Measurements from ENCODE around the gene SH3YL1. TPM values are rescaled to one million over a fixed set of nuclear protein-coding genes. Genes with fewer than 3 reads are reported as not detected.
A peak's percentile ranks its signal among the peaks of the same experiment; 100 is the strongest.

SH3YL1 gene
- total and polyA plus RNA-seq, 5 donors from 2014 or later: 27.8 to 52.5 (median 40.6) TPM

DNA sequence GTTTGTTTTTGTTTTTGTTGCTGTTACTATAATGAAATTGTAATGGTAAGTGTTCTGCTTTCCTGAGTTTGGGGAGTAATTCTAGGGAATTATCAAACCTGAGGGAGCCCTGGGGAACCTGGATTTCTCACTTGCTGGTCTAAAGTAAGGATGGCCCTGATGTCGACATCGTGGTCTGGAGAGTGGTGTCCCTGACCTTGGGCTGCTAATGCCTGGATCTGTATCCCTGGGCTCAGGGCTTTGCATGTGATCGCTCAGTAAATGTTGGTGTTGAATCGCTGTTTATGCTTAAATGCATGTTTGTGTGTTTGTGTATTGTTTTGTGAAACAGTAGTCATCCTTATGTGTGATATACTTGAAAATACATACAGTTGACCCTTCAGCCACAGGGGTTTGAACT is 7.0 kb upstream of the SH3YL1 start:
- Mint-ChIP-seq H3K27me3 (no peaks in the 10 kb centered on the region), H3K9me3 (no peaks in the 10 kb centered on the region), H3K36me3 (peaks cover 28% of the 10 kb centered on the region), H3K4me1 (peaks cover 22 to 67% (median 50%) of the 10 kb centered on the region in 4 donors), H3K4me3 (peak overlapping the region in 1 of 4 donors; percentile 59), H3K27ac (peak overlapping the region in 1 of 3 donors; percentile 75)
- no peak for ATAC-seq (ENCODE audit: low read depth in 2 of 2)
- peaks cover 14% of the 10 kb centered on the region for H3K4me1 ChIP-seq (ENCODE audit: control insufficient read depth, insufficient read depth, low read length, poor library complexity, severe bottlenecking)
- no peak overlapping the region for H3K27ac ChIP-seq (ENCODE audit: insufficient read depth, low read length, poor library complexity, severe bottlenecking)
- H3K4me3 ChIP-seq (ENCODE audit: low read depth, low read length): no peak overlapping the region
- no peaks in the 10 kb centered on the region for H3K9me3 ChIP-seq (ENCODE audit: control insufficient read depth in 2 of 2, low read length in 2 of 2)
- no peaks in the 10 kb centered on the region for H3K27me3 ChIP-seq (ENCODE audit: control insufficient read depth, insufficient read depth, low read length)
- peaks cover 49% of the 10 kb centered on the region for H3K36me3 ChIP-seq (ENCODE audit: control insufficient read depth, insufficient read depth, low read length)
- no peak for DNase-seq

GRCh38 chr2:269356-270030 is 5.7 kb upstream of the SH3YL1 start:
- no peak overlapping the region for H3K27ac ChIP-seq (ENCODE audit: insufficient read depth, low read length, poor library complexity, severe bottlenecking)
- Mint-ChIP-seq H3K27me3 (no peaks in the 10 kb centered on the region), H3K36me3 (peaks cover 22% of the 10 kb centered on the region), H3K4me3 (peak overlapping the region in 2 of 4 donors; percentile 7 to 59), H3K9me3 (peaks cover 0 to 2% (median 0%) of the 10 kb centered on the region in 7 donors), H3K4me1 (peaks cover 22 to 78% (median 48%) of the 10 kb centered on the region in 4 donors), H3K27ac (peak overlapping the region in 2 of 3 donors; percentile 13 to 18)
- no peaks in the 10 kb centered on the region for H3K27me3 ChIP-seq (ENCODE audit: control insufficient read depth, insufficient read depth, low read length)
- H3K4me3 ChIP-seq (ENCODE audit: low read depth, low read length): no peak overlapping the region
- peaks cover 39% of the 10 kb centered on the region for H3K36me3 ChIP-seq (ENCODE audit: control insufficient read depth, insufficient read depth, low read length)
- H3K4me1 ChIP-seq (ENCODE audit: control insufficient read depth, insufficient read depth, low read length, poor library complexity, severe bottlenecking): peaks cover 25% of the 10 kb centered on the region
- DNase-seq: no peak
- no peaks in the 10 kb centered on the region for H3K9me3 ChIP-seq (ENCODE audit: control insufficient read depth in 2 of 2, low read length in 2 of 2)
- ATAC-seq (ENCODE audit: low read depth in 2 of 2): no peak

GRCh38 chr2:268323-268722 is 4.5 kb upstream of the SH3YL1 start:
- peak overlapping the region in 2 of 4 donors; percentile 12 to 16 for H3K4me3 Mint-ChIP-seq
- peaks cover 35% of the 10 kb centered on the region for H3K4me1 ChIP-seq (ENCODE audit: control insufficient read depth, insufficient read depth, low read length, poor library complexity, severe bottlenecking)
- H3K9me3 ChIP-seq (ENCODE audit: control insufficient read depth in 2 of 2, low read length in 2 of 2): no peaks in the 10 kb centered on the region
- DNase-seq (no peak), ATAC-seq (ENCODE audit: low read depth in 2 of 2) (no peak)
- H3K4me3 ChIP-seq (ENCODE audit: low read depth, low read length): no peak overlapping the region
- peaks cover 17% of the 10 kb centered on the region for H3K36me3 Mint-ChIP-seq
- peak overlapping the region in 1 of 3 donors; percentile 41 for H3K27ac Mint-ChIP-seq
- H3K27me3 ChIP-seq (ENCODE audit: control insufficient read depth, insufficient read depth, low read length): no peaks in the 10 kb centered on the region
- H3K27me3 Mint-ChIP-seq: no peaks in the 10 kb centered on the region
- H3K36me3 ChIP-seq (ENCODE audit: control insufficient read depth, insufficient read depth, low read length): peaks cover 28% of the 10 kb centered on the region
- no peak overlapping the region for H3K27ac ChIP-seq (ENCODE audit: insufficient read depth, low read length, poor library complexity, severe bottlenecking)
- peaks cover 22 to 74% (median 48%) of the 10 kb centered on the region in 4 donors for H3K4me1 Mint-ChIP-seq
- peaks cover 0 to 2% (median 0%) of the 10 kb centered on the region in 7 donors for H3K9me3 Mint-ChIP-seq

DNA sequence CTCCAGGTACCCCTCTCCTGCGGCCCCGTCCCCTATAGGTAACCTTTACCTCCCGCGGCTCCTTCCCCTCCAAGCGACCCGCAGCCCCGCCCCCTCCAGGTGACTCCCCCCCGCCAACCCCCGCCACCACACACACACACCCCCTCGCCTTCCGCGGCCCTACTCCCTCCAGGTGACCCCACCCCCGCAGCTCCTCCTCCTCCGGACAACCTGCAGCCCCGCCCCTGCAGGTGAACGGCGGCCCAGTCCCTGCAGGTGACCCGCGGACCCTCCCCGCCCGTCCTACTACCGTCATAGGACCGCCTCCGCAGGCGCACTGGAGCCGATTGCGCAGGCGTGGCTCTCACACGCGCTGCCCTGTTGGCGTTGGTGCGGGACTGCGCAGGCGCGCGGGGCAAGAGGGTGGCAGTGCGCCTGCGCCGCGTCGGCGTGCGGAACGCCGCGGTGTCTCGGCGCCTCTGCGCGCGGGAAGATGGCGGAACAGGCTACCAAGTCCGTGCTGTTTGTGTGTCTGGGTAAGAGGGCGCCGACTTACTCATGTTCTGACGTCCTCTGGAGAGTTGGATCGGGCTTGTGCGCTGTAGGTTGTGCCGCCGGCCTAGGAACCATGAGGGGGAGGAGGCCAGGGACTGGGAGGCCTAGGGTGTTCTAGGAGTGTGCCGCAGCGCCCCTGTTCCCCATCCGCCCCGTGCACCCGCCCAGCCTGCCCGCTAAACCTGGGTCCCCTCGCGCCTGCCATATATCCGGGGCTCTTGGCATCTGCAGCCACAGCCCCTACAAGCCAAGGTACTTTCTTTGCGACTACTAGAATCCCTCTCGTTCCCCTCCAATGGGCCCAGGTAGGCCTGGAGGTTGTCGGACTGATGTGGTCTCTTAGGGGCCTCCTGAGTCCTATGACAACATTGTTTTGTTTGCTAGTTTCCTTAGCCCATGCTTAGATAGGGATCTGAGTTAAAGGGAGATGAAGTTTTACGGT is 949 bp upstream of the SH3YL1 start, which contains the start of gene ACP1:
Gene ACP1 (plus strand): TSS at position 455 of the 976 bp plus-strand sequence. CDS start 18 bp downstream, at position 473.
- Histone ChIP-seq H3K4me3 (ENCODE audit: low read depth, low read length) (peak within 1 kb of the TSS; percentile 91), H3K27ac (ENCODE audit: insufficient read depth, low read length, poor library complexity, severe bottlenecking) (peak within 1 kb of the TSS; percentile 89), H3K36me3 (ENCODE audit: control insufficient read depth, insufficient read depth, low read length) (no peaks in the 10 kb centered on the region), H3K9me3 (ENCODE audit: control insufficient read depth in 2 of 2, low read length in 2 of 2) (no peaks in the 10 kb centered on the region), H3K4me1 (ENCODE audit: control insufficient read depth, insufficient read depth, low read length, poor library complexity, severe bottlenecking) (peaks cover 39% of the 10 kb centered on the region), H3K27me3 (ENCODE audit: control insufficient read depth, insufficient read depth, low read length) (no peaks in the 10 kb centered on the region)
- ATAC-seq (ENCODE audit: low read depth in 2 of 2): peak; percentile 80 to 82
- Mint-ChIP-seq H3K27ac (peak within 1 kb of the TSS; percentile 93 to 98 (median 95)), H3K36me3 (peaks cover 7% of the 10 kb centered on the region), H3K9me3 (peaks cover 0 to 3% (median 0%) of the 10 kb centered on the region in 7 donors), H3K4me1 (peaks cover 22 to 69% (median 31%) of the 10 kb centered on the region in 4 donors), H3K4me3 (peak within 1 kb of the TSS; percentile 92 to 98 (median 94)), H3K27me3 (peaks cover 4% of the 10 kb centered on the region)
- DNase-seq: peak; percentile 94 to 97 (median 96)

- Mint-ChIP-seq H3K27ac (peak overlapping the region; percentile 71 to 89 (median 88)), H3K4me3 (peak overlapping the region; percentile 92 to 95 (median 92)), H3K4me1 (peaks cover 11 to 56% (median 20%) of the 10 kb centered on the region in 4 donors), H3K36me3 (peaks cover 7% of the 10 kb centered on the region), H3K9me3 (peaks cover 0 to 7% (median 2%) of the 10 kb centered on the region in 7 donors), H3K27me3 (peaks cover 4% of the 10 kb centered on the region)
- H3K36me3 ChIP-seq (ENCODE audit: control insufficient read depth, insufficient read depth, low read length): no peaks in the 10 kb centered on the region
- H3K27ac ChIP-seq (ENCODE audit: insufficient read depth, low read length, poor library complexity, severe bottlenecking): peak overlapping the region; percentile 89
- H3K4me1 ChIP-seq (ENCODE audit: control insufficient read depth, insufficient read depth, low read length, poor library complexity, severe bottlenecking): peaks cover 35% of the 10 kb centered on the region
- no peak for ATAC-seq (ENCODE audit: low read depth in 2 of 2)
- H3K4me3 ChIP-seq (ENCODE audit: low read depth, low read length): peak overlapping the region; percentile 69
- H3K27me3 ChIP-seq (ENCODE audit: control insufficient read depth, insufficient read depth, low read length): no peaks in the 10 kb centered on the region
- no peak for DNase-seq
- no peaks in the 10 kb centered on the region for H3K9me3 ChIP-seq (ENCODE audit: control insufficient read depth in 2 of 2, low read length in 2 of 2)
These were observed 652 bp downstream of the SH3YL1 start for GRCh38 chr2:263022-263738.

GRCh38 chr2:262117-262516 is 1.7 kb downstream of the SH3YL1 start:
- peak overlapping the region in 2 of 3 donors; percentile 27 to 89 for H3K27ac Mint-ChIP-seq

More at GRCh38 chr2:262117-262516, 1.7 kb downstream of the SH3YL1 start:
- H3K4me1 ChIP-seq (ENCODE audit: control insufficient read depth, insufficient read depth, low read length, poor library complexity, severe bottlenecking): peaks cover 27% of the 10 kb centered on the region
- peaks cover 4% of the 10 kb centered on the region for H3K27me3 Mint-ChIP-seq
- H3K9me3 Mint-ChIP-seq: peaks cover 0 to 9% (median 2%) of the 10 kb centered on the region in 7 donors
- peaks cover 3 to 5% of the 10 kb centered on the region in 2 experiments for H3K9me3 ChIP-seq (ENCODE audit: control insufficient read depth in 2 of 2, low read length in 2 of 2)
- no peaks in the 10 kb centered on the region for H3K27me3 ChIP-seq (ENCODE audit: control insufficient read depth, insufficient read depth, low read length)
- no peaks in the 10 kb centered on the region for H3K36me3 ChIP-seq (ENCODE audit: control insufficient read depth, insufficient read depth, low read length)
- ATAC-seq (ENCODE audit: low read depth in 2 of 2) (no peak), DNase-seq (no peak)
- peak overlapping the region; percentile 76 to 93 (median 86) for H3K4me3 Mint-ChIP-seq
- H3K4me1 Mint-ChIP-seq: peaks cover 4 to 46% (median 15%) of the 10 kb centered on the region in 4 donors
- H3K4me3 ChIP-seq (ENCODE audit: low read depth, low read length): no peak overlapping the region
- H3K27ac ChIP-seq (ENCODE audit: insufficient read depth, low read length, poor library complexity, severe bottlenecking): no peak overlapping the region
- peaks cover 7% of the 10 kb centered on the region for H3K36me3 Mint-ChIP-seq

All from CD4-positive, CD25-positive, alpha-beta regulatory T cell (primary cell).